Measurements from ENCODE around the gene PTEN. TPM values are rescaled to one million over a fixed set of nuclear protein-coding genes. Genes with fewer than 3 reads are reported as not detected.

Gene PTEN
- total RNA-seq, 1 donor: 169 TPM

DNA sequence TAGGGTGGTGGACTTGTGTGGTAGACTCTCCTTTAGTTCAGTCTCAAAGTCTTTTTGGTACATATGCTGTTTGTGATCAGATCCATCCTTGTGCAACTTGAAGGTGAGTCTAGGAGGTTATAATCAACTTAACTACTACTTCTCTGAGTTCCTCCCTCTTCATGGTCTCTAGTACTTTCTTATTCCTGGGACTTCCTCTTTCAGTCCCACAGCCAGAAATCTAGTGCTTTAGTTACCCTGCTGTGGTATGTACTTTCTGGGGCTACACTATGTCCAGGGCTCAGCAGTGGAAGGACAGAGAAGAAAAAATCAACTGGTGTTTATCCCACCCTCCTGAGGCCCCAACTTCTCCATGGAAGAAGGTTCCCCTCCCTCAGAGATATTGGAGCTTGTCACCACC, 26.0 kb upstream of the PTEN start:
- no peaks in the 10 kb centered on the region for H3K9me3 ChIP-seq (ENCODE audit: low read depth, low read length)
- DNase-seq (ENCODE audit: insufficient read length, low spot score, missing footprints): no peak
- no peaks in the 10 kb centered on the region for H4K20me1 ChIP-seq (ENCODE audit: insufficient read depth, low read length)
- TF ChIP-seq, protein P1, sequence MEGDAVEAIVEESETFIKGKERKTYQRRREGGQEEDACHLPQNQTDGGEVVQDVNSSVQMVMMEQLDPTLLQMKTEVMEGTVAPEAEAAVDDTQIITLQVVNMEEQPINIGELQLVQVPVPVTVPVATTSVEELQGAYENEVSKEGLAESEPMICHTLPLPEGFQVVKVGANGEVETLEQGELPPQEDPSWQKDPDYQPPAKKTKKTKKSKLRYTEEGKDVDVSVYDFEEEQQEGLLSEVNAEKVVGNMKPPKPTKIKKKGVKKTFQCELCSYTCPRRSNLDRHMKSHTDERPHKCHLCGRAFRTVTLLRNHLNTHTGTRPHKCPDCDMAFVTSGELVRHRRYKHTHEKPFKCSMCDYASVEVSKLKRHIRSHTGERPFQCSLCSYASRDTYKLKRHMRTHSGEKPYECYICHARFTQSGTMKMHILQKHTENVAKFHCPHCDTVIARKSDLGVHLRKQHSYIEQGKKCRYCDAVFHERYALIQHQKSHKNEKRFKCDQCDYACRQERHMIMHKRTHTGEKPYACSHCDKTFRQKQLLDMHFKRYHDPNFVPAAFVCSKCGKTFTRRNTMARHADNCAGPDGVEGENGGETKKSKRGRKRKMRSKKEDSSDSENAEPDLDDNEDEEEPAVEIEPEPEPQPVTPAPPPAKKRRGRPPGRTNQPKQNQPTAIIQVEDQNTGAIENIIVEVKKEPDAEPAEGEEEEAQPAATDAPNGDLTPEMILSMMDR (IDR thresholded peaks at IDR 0.05; ENCODE audit: extremely low read depth, low read depth, low read length): no peak
- H3K4me1 ChIP-seq (ENCODE audit: insufficient read depth, low read length): peaks cover 3% of the 10 kb centered on the region
- no peaks in the 10 kb centered on the region for H3K79me2 ChIP-seq (ENCODE audit: insufficient read depth, low read length)
- no peak overlapping the region for H3K27ac ChIP-seq (ENCODE audit: low read depth, low read length)
- no peaks in the 10 kb centered on the region for H3K27me3 ChIP-seq (ENCODE audit: insufficient read depth, low read length)
- no peaks in the 10 kb centered on the region for H3K36me3 ChIP-seq (ENCODE audit: insufficient read depth, low read length)
- no peak overlapping the region for H3K4me3 ChIP-seq (ENCODE audit: insufficient read depth, low read length)
- no peak overlapping the region for H3K4me2 ChIP-seq (ENCODE audit: insufficient read depth, low read length)
- no peak overlapping the region for H2AFZ ChIP-seq (ENCODE audit: low read length)

DNA sequence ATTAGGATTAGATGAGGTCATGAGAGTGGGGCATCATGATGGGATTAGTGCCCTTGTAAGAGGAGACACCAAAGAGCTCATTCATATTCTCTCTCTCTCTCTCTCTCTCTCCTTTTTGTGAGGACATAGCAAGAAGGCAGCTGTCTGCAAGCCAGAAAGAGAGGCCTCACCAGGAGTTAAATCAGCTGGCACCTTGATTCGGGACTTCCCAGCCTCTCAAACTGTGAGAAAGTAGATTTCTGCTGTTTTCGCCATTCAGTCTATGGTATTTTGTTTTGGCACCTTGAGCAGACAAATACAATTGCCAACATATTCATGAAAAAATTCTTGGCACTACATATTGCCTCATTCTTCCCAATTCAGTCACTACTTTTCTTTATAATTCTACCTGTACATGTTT, 24.8 kb upstream of the PTEN start:
- H3K79me2 ChIP-seq (ENCODE audit: insufficient read depth, low read length): no peaks in the 10 kb centered on the region
- no peaks in the 10 kb centered on the region for H3K36me3 ChIP-seq (ENCODE audit: insufficient read depth, low read length)
- no peaks in the 10 kb centered on the region for H3K9me3 ChIP-seq (ENCODE audit: low read depth, low read length)
- no peaks in the 10 kb centered on the region for H3K27me3 ChIP-seq (ENCODE audit: insufficient read depth, low read length)
- H3K4me3 ChIP-seq (ENCODE audit: insufficient read depth, low read length): no peak overlapping the region
- H3K4me1 ChIP-seq (ENCODE audit: insufficient read depth, low read length): peaks cover 11% of the 10 kb centered on the region
- no peak overlapping the region for H3K27ac ChIP-seq (ENCODE audit: low read depth, low read length)
- TF ChIP-seq, protein P1 (IDR thresholded peaks at IDR 0.05; ENCODE audit: extremely low read depth, low read depth, low read length): no peak
- no peak for DNase-seq (ENCODE audit: insufficient read length, low spot score, missing footprints)
- no peak overlapping the region for H3K4me2 ChIP-seq (ENCODE audit: insufficient read depth, low read length)
- no peaks in the 10 kb centered on the region for H4K20me1 ChIP-seq (ENCODE audit: insufficient read depth, low read length)
- no peak overlapping the region for H2AFZ ChIP-seq (ENCODE audit: low read length)

DNA sequence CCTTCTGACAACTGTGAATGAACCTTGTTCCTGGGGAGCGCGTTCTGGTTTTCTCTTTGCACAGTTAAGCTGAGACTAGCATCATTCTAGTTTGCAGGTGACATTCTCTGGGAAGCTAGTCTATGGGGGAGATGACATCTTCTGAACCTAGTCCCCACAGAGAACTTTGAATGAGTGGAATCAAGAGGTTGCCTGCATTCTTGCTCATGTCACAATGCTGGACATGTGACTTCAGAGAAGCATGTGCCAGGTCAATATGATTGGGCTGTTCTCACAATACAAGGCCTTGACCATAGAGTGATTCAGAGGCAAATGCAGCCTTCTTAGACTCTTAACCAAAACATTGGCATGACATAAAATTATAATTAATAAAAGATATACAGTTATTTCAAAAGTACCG, 22.2 kb upstream of the PTEN start:
- DNase-seq (ENCODE audit: insufficient read length, low spot score, missing footprints): no peak
- Histone ChIP-seq H3K9me3 (ENCODE audit: low read depth, low read length) (no peaks in the 10 kb centered on the region), H3K27ac (ENCODE audit: low read depth, low read length) (no peak overlapping the region), H3K4me2 (ENCODE audit: insufficient read depth, low read length) (no peak overlapping the region), H3K4me1 (ENCODE audit: insufficient read depth, low read length) (peaks cover 22% of the 10 kb centered on the region), H3K27me3 (ENCODE audit: insufficient read depth, low read length) (no peaks in the 10 kb centered on the region), H3K36me3 (ENCODE audit: insufficient read depth, low read length) (no peaks in the 10 kb centered on the region), H4K20me1 (ENCODE audit: insufficient read depth, low read length) (no peaks in the 10 kb centered on the region), H2AFZ (ENCODE audit: low read length) (peak overlapping the region; percentile 16), H3K79me2 (ENCODE audit: insufficient read depth, low read length) (no peaks in the 10 kb centered on the region), H3K4me3 (ENCODE audit: insufficient read depth, low read length) (no peak overlapping the region)
- TF ChIP-seq, protein P1 (IDR thresholded peaks at IDR 0.05; ENCODE audit: extremely low read depth, low read depth, low read length): no peak

DNA sequence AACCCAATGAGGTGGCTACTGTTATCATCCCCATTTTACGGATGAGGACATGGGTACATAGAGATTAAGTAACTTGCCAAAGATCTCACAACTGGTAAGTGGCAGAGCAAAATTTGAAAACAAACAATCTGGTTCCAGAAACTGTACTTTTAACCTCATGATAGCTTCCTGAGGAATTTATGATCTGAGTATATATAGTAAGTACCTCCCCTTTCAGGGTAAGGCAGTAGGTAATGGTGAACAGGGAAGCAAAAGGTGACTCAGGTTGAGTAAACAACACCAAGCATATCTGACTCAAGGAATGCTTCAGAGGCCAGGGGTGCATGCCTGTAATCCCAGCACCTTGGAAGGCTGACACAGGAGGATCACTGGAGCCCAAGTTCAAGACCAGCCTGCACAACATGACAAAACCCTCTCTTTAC, 21.2 kb upstream of the PTEN start:
- no peak for DNase-seq (ENCODE audit: insufficient read length, low spot score, missing footprints)
- no peak overlapping the region for H3K27ac ChIP-seq (ENCODE audit: low read depth, low read length)

More for the DNA sequence above, 21.2 kb upstream of the PTEN start:
- no peak overlapping the region for H3K4me2 ChIP-seq (ENCODE audit: insufficient read depth, low read length)
- H3K27me3 ChIP-seq (ENCODE audit: insufficient read depth, low read length): no peaks in the 10 kb centered on the region
- no peaks in the 10 kb centered on the region for H3K9me3 ChIP-seq (ENCODE audit: low read depth, low read length)
- peaks cover 24% of the 10 kb centered on the region for H3K4me1 ChIP-seq (ENCODE audit: insufficient read depth, low read length)
- no peaks in the 10 kb centered on the region for H4K20me1 ChIP-seq (ENCODE audit: insufficient read depth, low read length)
- H2AFZ ChIP-seq (ENCODE audit: low read length): no peak overlapping the region
- no peaks in the 10 kb centered on the region for H3K36me3 ChIP-seq (ENCODE audit: insufficient read depth, low read length)
- no peak overlapping the region for H3K4me3 ChIP-seq (ENCODE audit: insufficient read depth, low read length)
- H3K79me2 ChIP-seq (ENCODE audit: insufficient read depth, low read length): no peaks in the 10 kb centered on the region
- TF ChIP-seq, protein P1 (IDR thresholded peaks at IDR 0.05; ENCODE audit: extremely low read depth, low read depth, low read length): no peak

Measured in osteoblast (primary cell).